ENCODE data around the gene NFILZ. TPM values are rescaled to one million over a fixed set of nuclear protein-coding genes. Genes with fewer than 3 reads are reported as not detected.

Gene NFILZ
- total RNA-seq, 6 donors from 2014 or later = not detected

DNA sequence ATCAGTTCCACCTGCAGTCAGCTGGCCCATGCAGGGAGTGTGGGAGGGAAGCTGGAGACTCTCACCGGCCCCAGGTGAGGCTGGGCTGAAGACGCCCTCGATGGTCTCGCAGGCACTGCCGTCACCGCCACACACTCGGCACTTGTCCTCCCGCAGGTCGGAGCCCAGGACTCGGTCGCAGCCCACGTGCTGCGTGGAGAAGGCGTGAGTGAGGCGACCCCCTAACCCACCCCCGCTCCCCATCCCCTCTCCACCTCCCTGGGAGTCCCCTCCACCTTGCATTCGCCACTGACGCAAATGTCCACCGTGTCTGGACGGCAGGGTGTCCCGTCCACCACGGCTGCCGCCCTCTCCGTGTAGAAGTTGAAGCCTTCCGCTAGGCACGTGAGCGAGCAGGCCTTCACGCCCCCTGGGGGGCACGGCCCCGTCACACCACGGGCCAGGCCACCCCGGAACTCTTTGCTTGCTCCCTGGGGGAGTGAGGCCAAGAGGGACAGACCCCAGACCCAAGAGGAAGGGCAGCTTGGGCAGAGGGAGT, 41.2 kb upstream of the NFILZ start:
- ATAC-seq (ENCODE audit: low FRiP score in 2 of 2) = no peak
- Histone ChIP-seq H3K27me3 (peaks cover 0 to 3% (median 0%) of the 10 kb centered on the region in 4 donors), H3K36me3 (peaks cover 0 to 27% (median 8%) of the 10 kb centered on the region in 4 donors), H3K27ac (no peak overlapping the region), H3K4me3 (no peak overlapping the region), H3K4me1 (peaks cover 22 to 27% (median 24%) of the 10 kb centered on the region in 4 donors), H3K9me3 (peaks cover 0 to 9% (median 3%) of the 10 kb centered on the region in 4 donors)
- peak in 1 of 2 donors; percentile 79 for DNase-seq
- WGBS, 2 donors = 92 to 94% methylated on average over 20 to 28 of the region's 32 CpGs
- TF ChIP-seq CTCF (IDR thresholded peaks at IDR 0.05) = no peak
- TF ChIP-seq POLR2A (IDR thresholded peaks at IDR 0.05) = no peak
- TF ChIP-seq POLR2AphosphoS5 (IDR thresholded peaks at IDR 0.05) = no peak
- TF ChIP-seq EP300 (IDR thresholded peaks at IDR 0.05) = no peak

- WGBS, 2 donors = 3% methylated on average over 37 to 50 of the region's 55 CpGs
- TF ChIP-seq EP300 (IDR thresholded peaks at IDR 0.05) (no peak), POLR2AphosphoS5 (IDR thresholded peaks at IDR 0.05) (peak in 1 of 2 donors; percentile 57)
- H3K9me3 ChIP-seq = peaks cover 0 to 12% (median 4%) of the 10 kb centered on the region in 4 donors
- peak overlapping the region in 3 of 4 donors; percentile 38 to 70 (median 45) for H3K27ac ChIP-seq
- peaks cover 36 to 44% (median 41%) of the 10 kb centered on the region in 4 donors for H3K4me1 ChIP-seq
- ATAC-seq (ENCODE audit: low FRiP score in 2 of 2) (peak; percentile 91 to 95), DNase-seq (peak; percentile 92 to 93)
- peak overlapping the region in 3 of 4 donors; percentile 29 to 37 (median 36) for H3K4me3 ChIP-seq
- peaks cover 0 to 3% (median 0%) of the 10 kb centered on the region in 4 donors for H3K27me3 ChIP-seq
- peaks cover 0 to 9% (median 4%) of the 10 kb centered on the region in 4 donors for H3K36me3 ChIP-seq
Measured at GRCh38 chr19:8592231-8593009, 38.0 kb upstream of the NFILZ start.

GRCh38 chr19:8593931-8594330, 36.5 kb upstream of the NFILZ start:
- Histone ChIP-seq H3K4me3 (no peak overlapping the region), H3K36me3 (peaks cover 0 to 9% (median 4%) of the 10 kb centered on the region in 4 donors), H3K9me3 (peaks cover 0 to 12% (median 4%) of the 10 kb centered on the region in 4 donors), H3K4me1 (peaks cover 36 to 44% (median 41%) of the 10 kb centered on the region in 4 donors), H3K27me3 (peaks cover 0 to 3% (median 0%) of the 10 kb centered on the region in 4 donors), H3K27ac (peak overlapping the region in 2 of 4 donors; percentile 69 to 70)
- ATAC-seq (ENCODE audit: low FRiP score in 2 of 2) (no peak), DNase-seq (no peak)
- TF ChIP-seq CTCF (IDR thresholded peaks at IDR 0.05) = peak in 5 of 6 experiments; percentile 17 to 26 (median 24)
- no peak for TF ChIP-seq POLR2AphosphoS5 (IDR thresholded peaks at IDR 0.05)
- 80 to 83% methylated on average over 2 of the region's 2 CpGs for WGBS, 2 donors

- peaks cover 0 to 12% (median 4%) of the 10 kb centered on the region in 4 donors for H3K9me3 ChIP-seq
- TF ChIP-seq POLR2AphosphoS5 (IDR thresholded peaks at IDR 0.05) (no peak), EP300 (IDR thresholded peaks at IDR 0.05) (no peak), POLR2A (IDR thresholded peaks at IDR 0.05) (no peak)
- H3K36me3 ChIP-seq = peaks cover 0 to 14% (median 3%) of the 10 kb centered on the region in 4 donors
- H3K4me1 ChIP-seq = peaks cover 36 to 44% (median 41%) of the 10 kb centered on the region in 4 donors
- 57 to 72% methylated on average over 10 to 13 of the region's 15 CpGs for WGBS, 2 donors
- peak overlapping the region; percentile 39 to 70 (median 63) for H3K27ac ChIP-seq
- no peak for ATAC-seq (ENCODE audit: low FRiP score in 2 of 2)
- DNase-seq = no peak
- no peak overlapping the region for H3K4me3 ChIP-seq
- H3K27me3 ChIP-seq = peaks cover 0 to 3% (median 0%) of the 10 kb centered on the region in 4 donors
Measured at GRCh38 chr19:8595651-8596050, 34.8 kb upstream of the NFILZ start.

- Histone ChIP-seq H3K4me3 (no peak overlapping the region), H3K4me1 (peaks cover 36 to 44% (median 41%) of the 10 kb centered on the region in 4 donors), H3K36me3 (peaks cover 0 to 20% (median 5%) of the 10 kb centered on the region in 4 donors), H3K9me3 (peaks cover 0 to 12% (median 4%) of the 10 kb centered on the region in 4 donors), H3K27ac (peak overlapping the region in 3 of 4 donors; percentile 39 to 70 (median 69)), H3K27me3 (peaks cover 0 to 3% (median 0%) of the 10 kb centered on the region in 4 donors)
- 80 to 92% methylated on average over 13 to 20 of the region's 23 CpGs for WGBS, 2 donors
- DNase-seq (no peak), ATAC-seq (ENCODE audit: low FRiP score in 2 of 2) (no peak)
- TF ChIP-seq POLR2A (IDR thresholded peaks at IDR 0.05) (no peak), CTCF (IDR thresholded peaks at IDR 0.05) (no peak), POLR2AphosphoS5 (IDR thresholded peaks at IDR 0.05) (no peak), EP300 (IDR thresholded peaks at IDR 0.05) (no peak)
Measured at GRCh38 chr19:8596168-8596567, 34.3 kb upstream of the NFILZ start.
